CD4-positive, alpha-beta memory T cell (primary cell): Measurements from ENCODE around the gene DCAF4L1. TPM values are rescaled to one million over a fixed set of nuclear protein-coding genes. Genes with fewer than 3 reads are reported as not detected.

Experiments used
- CTCF ChIA-PET: fragments of 350-600 bp; sonication (Branson Sonifier 250); formaldehyde crosslinking; loops from one replicate; lab custom pipeline; 2021; ENCODE audit warnings: inconsistent platforms; ENCODE audit not compliant: partially characterized antibody; lab: Charles Lee
- POLR2A ChIA-PET: fragments of 350-600 bp; sonication (Branson Sonifier 250); formaldehyde crosslinking; loops from one replicate; lab custom pipeline; 2021; ENCODE audit not compliant: partially characterized antibody; lab: Charles Lee
- DNase-seq, 5 donors: peaks; one replicate each; pipeline versions ENCODE4 v3.0.0 to v3.0.0-alpha.2; 2020 to 2022; ENCODE audit warnings: mixed read lengths in 1 of 5
- H3K27ac ChIP-seq: one replicate; pipeline ENCODE4 v1.7.0; 2013; ENCODE audit warnings: low read depth, low read length
- H3K27me3 ChIP-seq: 2 replicates; pipeline ENCODE4 v1.7.0; 2013; ENCODE audit warnings: mild to moderate bottlenecking, low read length, moderate library complexity; ENCODE audit not compliant: insufficient read depth
- H3K36me3 ChIP-seq: 2 replicates; pipeline ENCODE4 v1.7.0; 2013; ENCODE audit warnings: mild to moderate bottlenecking, low read length, moderate library complexity; ENCODE audit not compliant: insufficient read depth
- H3K4me1 ChIP-seq: 2 replicates; pipeline ENCODE4 v1.7.0; 2013; ENCODE audit warnings: mild to moderate bottlenecking, low read length, moderate library complexity; ENCODE audit not compliant: insufficient read depth
- H3K4me3 ChIP-seq, 2 donors: one replicate each; pipeline ENCODE4 v1.7.0; 2013; ENCODE audit warnings: low read length in 2 of 2, mild to moderate bottlenecking in 1 of 2
- H3K9me3 ChIP-seq, 2 donors: one replicate each; pipeline ENCODE4 v1.7.0; 2013; ENCODE audit warnings: low read length in 2 of 2, control low read depth in 1 of 2; ENCODE audit not compliant: control insufficient read depth in 1 of 2
- H3K27ac Mint-ChIP-seq, 7 donors: one replicate each; pipeline ENCODE4 v1.8.0; 2020 to 2021; ENCODE audit warnings: mixed read lengths in 7 of 7, mild to moderate bottlenecking in 6 of 7, inconsistent platforms in 3 of 7, moderate library complexity in 3 of 7
- H3K27me3 Mint-ChIP-seq, 2 donors: one replicate each; pipeline ENCODE4 v1.8.0; 2020 to 2021; ENCODE audit warnings: mixed read lengths in 2 of 2
- H3K36me3 Mint-ChIP-seq, 2 donors: one replicate each; pipeline ENCODE4 v1.8.0; 2020 to 2021; ENCODE audit warnings: mixed read lengths in 2 of 2, inconsistent platforms in 1 of 2, mild to moderate bottlenecking in 1 of 2
- H3K4me1 Mint-ChIP-seq, 4 donors: one replicate each; pipeline ENCODE4 v1.8.0; 2020 to 2021; ENCODE audit warnings: mixed read lengths in 4 of 4, mild to moderate bottlenecking in 1 of 4
- H3K4me3 Mint-ChIP-seq, 8 donors: one replicate each; pipeline ENCODE4 v1.8.0; 2020 to 2021; ENCODE audit warnings: mixed read lengths in 8 of 8, mild to moderate bottlenecking in 7 of 8, moderate library complexity in 6 of 8, inconsistent platforms in 3 of 8
- H3K9me3 Mint-ChIP-seq, 8 donors: one replicate each; pipeline ENCODE4 v1.8.0; 2020 to 2021; ENCODE audit warnings: mixed read lengths in 8 of 8, mild to moderate bottlenecking in 5 of 8, inconsistent platforms in 3 of 8, moderate library complexity in 1 of 8
- intact Hi-C: fragments of 100-400 bp; cut with micrococcal nuclease; formaldehyde crosslinking; loops from one replicate; pipeline ENCODE4 v1.15.1; 2023
- polyA plus RNA-seq, 2 donors: library from polyadenylated mRNA; unstranded; fragments of 300-500 nt; fragmentation: Illumina TruSeq; gene quantifications; one replicate each; pipeline ENCODE4 v1.2.3, GENCODE V29; 2021
- total RNA-seq, 2 experiments: library from RNA; stranded (reverse); gene quantifications; one replicate each; pipeline ENCODE4 v1.2.3, GENCODE V29; 2021

DCAF4L1 gene
- total and polyA plus RNA-seq, 4 experiments from 2014 or later: 0.32 to 0.42 TPM; not detected in 2

- Mint-ChIP-seq H3K27ac (no peak overlapping the region), H3K9me3 (no peaks in the 10 kb centered on the region), H3K27me3 (no peaks in the 10 kb centered on the region), H3K36me3 (peaks cover 0 to 5% of the 10 kb centered on the region in 2 donors), H3K4me1 (peaks cover 5 to 12% (median 8%) of the 10 kb centered on the region in 4 donors), H3K4me3 (no peak overlapping the region)
- Histone ChIP-seq H3K27ac (no peak overlapping the region), H3K4me3 (no peak overlapping the region), H3K4me1 (peaks cover 7% of the 10 kb centered on the region), H3K27me3 (no peaks in the 10 kb centered on the region), H3K9me3 (no peaks in the 10 kb centered on the region), H3K36me3 (no peaks in the 10 kb centered on the region)
- no peak for DNase-seq
- intact Hi-C loops: no loop called here
- ChIA-PET CTCF (interaction anchor here (0.9 kb wide), 1 partner anchor 22 kb away, joined by 3 read pairs; no protein-coding TSS in a partner anchor), POLR2A (no interaction called here)
These were observed 3.6 kb downstream of the DCAF4L1 start for GRCh38 chr4:41985151-41985550.

- Histone ChIP-seq H3K9me3 (no peaks in the 10 kb centered on the region), H3K4me3 (peak overlapping the region; percentile 67 to 87), H3K4me1 (peaks cover 32% of the 10 kb centered on the region), H3K27me3 (no peaks in the 10 kb centered on the region), H3K27ac (peak overlapping the region; percentile 86), H3K36me3 (no peaks in the 10 kb centered on the region)
- DNase-seq: no peak
- peaks cover 0 to 3% (median 0%) of the 10 kb centered on the region in 8 donors for H3K9me3 Mint-ChIP-seq
- H3K27me3 Mint-ChIP-seq: no peaks in the 10 kb centered on the region
- peak overlapping the region; percentile 96 to 100 (median 99) for H3K27ac Mint-ChIP-seq
- CTCF ChIA-PET: interaction anchor here (1.6 kb wide), 1 partner anchor 14 kb away, joined by 6 read pairs; no protein-coding TSS in a partner anchor
- H3K36me3 Mint-ChIP-seq: peaks cover 0 to 7% of the 10 kb centered on the region in 2 donors
- POLR2A ChIA-PET: interaction anchor here (0.6 to 2.7 kb wide), 5 partner anchors 11 to 290 kb away, joined by 3 to 19 read pairs (median 4); partner anchors contain the start of gene TMEM33
- intact Hi-C loops: loop anchor here (1.0 kb wide), 2 partner anchors 55 to 667 kb away; partner anchors contain the start of genes ATP8A1 and TMEM33
- peaks cover 14 to 35% (median 26%) of the 10 kb centered on the region in 4 donors for H3K4me1 Mint-ChIP-seq
- H3K4me3 Mint-ChIP-seq: peak overlapping the region; percentile 90 to 99 (median 98)
These were observed 8.4 kb downstream of the DCAF4L1 start for GRCh38 chr4:41989994-41990364.

GRCh38 chr4:41990365-41991111 lies 9.0 kb downstream of the DCAF4L1 start, which contains the start of gene SLC30A9:
Gene SLC30A9 (plus strand): TSS chr4:41990530. CDS start chr4:41990652, 122 bp downstream.
- peaks cover 0 to 3% (median 0%) of the 10 kb centered on the region in 8 donors for H3K9me3 Mint-ChIP-seq
- H3K36me3 Mint-ChIP-seq: peaks cover 0 to 7% of the 10 kb centered on the region in 2 donors
- peak; percentile 93 to 97 (median 94) for DNase-seq
- Histone ChIP-seq H3K27ac (peak within 1 kb of the TSS; percentile 86), H3K4me1 (peaks cover 32% of the 10 kb centered on the region), H3K4me3 (peak within 1 kb of the TSS; percentile 67 to 87), H3K36me3 (no peaks in the 10 kb centered on the region), H3K27me3 (no peaks in the 10 kb centered on the region), H3K9me3 (no peaks in the 10 kb centered on the region)
- peak within 1 kb of the TSS; percentile 96 to 100 (median 99) for H3K27ac Mint-ChIP-seq
- intact Hi-C loops: loop anchor here (1.0 kb wide), 2 partner anchors 55 to 667 kb away; partner anchors contain the start of genes ATP8A1 and TMEM33
- CTCF ChIA-PET: interaction anchor here (1.6 kb wide), 1 partner anchor 14 kb away, joined by 6 read pairs; no protein-coding TSS in a partner anchor
- H3K4me3 Mint-ChIP-seq: peak within 1 kb of the TSS; percentile 90 to 99 (median 98)
- H3K4me1 Mint-ChIP-seq: peaks cover 17 to 40% (median 29%) of the 10 kb centered on the region in 4 donors
- no peaks in the 10 kb centered on the region for H3K27me3 Mint-ChIP-seq
- POLR2A ChIA-PET: interaction anchor here (0.6 to 2.7 kb wide), 5 partner anchors 10 to 291 kb away, joined by 3 to 19 read pairs (median 4); partner anchors contain the start of gene TMEM33

GRCh38 chr4:41991916-41992767 lies 10.6 kb downstream of the DCAF4L1 start:
- no peaks in the 10 kb centered on the region for H3K27me3 ChIP-seq
- H3K4me3 ChIP-seq: no peak overlapping the region
- DNase-seq: no peak
- H3K9me3 ChIP-seq: no peaks in the 10 kb centered on the region
- H3K36me3 Mint-ChIP-seq: peaks cover 0 to 7% of the 10 kb centered on the region in 2 donors
- intact Hi-C loops: no loop called here
- H3K36me3 ChIP-seq: no peaks in the 10 kb centered on the region
- POLR2A ChIA-PET: interaction anchor here (0.7 to 2.7 kb wide), 3 partner anchors 20 to 58 kb away, joined by 3 to 19 read pairs (median 3); partner anchors contain the start of gene TMEM33
- peak overlapping the region in 6 of 8 donors; percentile 23 to 99 (median 98) for H3K4me3 Mint-ChIP-seq
- CTCF ChIA-PET: no interaction called here
- H3K27me3 Mint-ChIP-seq: no peaks in the 10 kb centered on the region
- peaks cover 32% of the 10 kb centered on the region for H3K4me1 ChIP-seq
- no peak overlapping the region for H3K27ac ChIP-seq
- peaks cover 0 to 3% (median 0%) of the 10 kb centered on the region in 8 donors for H3K9me3 Mint-ChIP-seq
- peaks cover 18 to 41% (median 31%) of the 10 kb centered on the region in 4 donors for H3K4me1 Mint-ChIP-seq
- peak overlapping the region in 4 of 7 donors; percentile 15 to 100 (median 99) for H3K27ac Mint-ChIP-seq

- Histone ChIP-seq H3K4me1 (peaks cover 32% of the 10 kb centered on the region), H3K27ac (no peak overlapping the region), H3K27me3 (no peaks in the 10 kb centered on the region), H3K36me3 (no peaks in the 10 kb centered on the region), H3K9me3 (no peaks in the 10 kb centered on the region), H3K4me3 (no peak overlapping the region)
- H3K36me3 Mint-ChIP-seq: peaks cover 0 to 12% of the 10 kb centered on the region in 2 donors
- peaks cover 0 to 3% (median 0%) of the 10 kb centered on the region in 8 donors for H3K9me3 Mint-ChIP-seq
- CTCF ChIA-PET: no interaction called here
- peak overlapping the region in 1 of 7 donors; percentile 99 for H3K27ac Mint-ChIP-seq
- no peak overlapping the region for H3K4me3 Mint-ChIP-seq
- POLR2A ChIA-PET: interaction anchor here (0.7 kb wide), 1 partner anchor 59 kb away, joined by 3 read pairs; no protein-coding TSS in a partner anchor
- intact Hi-C loops: no loop called here
- H3K27me3 Mint-ChIP-seq: no peaks in the 10 kb centered on the region
- DNase-seq: no peak
- H3K4me1 Mint-ChIP-seq: peaks cover 18 to 46% (median 35%) of the 10 kb centered on the region in 4 donors
These were observed 11.7 kb downstream of the DCAF4L1 start for GRCh38 chr4:41992967-41993857.

GRCh38 chr4:41994461-41994985 lies 13.0 kb downstream of the DCAF4L1 start:
- peaks cover 0 to 3% (median 0%) of the 10 kb centered on the region in 8 donors for H3K9me3 Mint-ChIP-seq
- H3K4me3 Mint-ChIP-seq: no peak overlapping the region
- Histone ChIP-seq H3K9me3 (no peaks in the 10 kb centered on the region), H3K27me3 (no peaks in the 10 kb centered on the region), H3K4me3 (no peak overlapping the region), H3K36me3 (no peaks in the 10 kb centered on the region), H3K27ac (no peak overlapping the region), H3K4me1 (peaks cover 30% of the 10 kb centered on the region)
- no peak for DNase-seq
- H3K36me3 Mint-ChIP-seq: peaks cover 0 to 15% of the 10 kb centered on the region in 2 donors
- peak overlapping the region in 1 of 7 donors; percentile 53 for H3K27ac Mint-ChIP-seq
- intact Hi-C loops: no loop called here
- H3K4me1 Mint-ChIP-seq: peaks cover 16 to 47% (median 34%) of the 10 kb centered on the region in 4 donors
- CTCF ChIA-PET: interaction anchor here (1.0 kb wide), 1 partner anchor 22 kb away, joined by 3 read pairs; no protein-coding TSS in a partner anchor
- H3K27me3 Mint-ChIP-seq: no peaks in the 10 kb centered on the region
- POLR2A ChIA-PET: no interaction called here
